ENCODE data around the gene FFAR4. TPM values are rescaled to one million over a fixed set of nuclear protein-coding genes. Genes with fewer than 3 reads are reported as not detected.

The FFAR4 gene
- total RNA-seq, 4 donors from 2014 or later, result not detected

- Histone ChIP-seq H3K9me3 (no peaks in the 10 kb centered on the region), H3K27me3 (peaks cover 62% of the 10 kb centered on the region), H3K27ac (no peak overlapping the region), H3K4me1 (peaks cover 0 to 17% (median 8%) of the 10 kb centered on the region in 3 donors), H3K36me3 (no peaks in the 10 kb centered on the region), H3K4me3 (peak overlapping the region in 1 of 2 donors; percentile 49)
- TF ChIP-seq POLR2A (IDR thresholded peaks at IDR 0.05) (no peak), EP300 (IDR thresholded peaks at IDR 0.05) (no peak), CTCF (IDR thresholded peaks at IDR 0.05) (no peak), POLR2AphosphoS5 (IDR thresholded peaks at IDR 0.05) (no peak)
- WGBS, 2 donors (ENCODE audit: low coverage in 1 of 2), result 7 to 11% methylated on average over 7 of the region's 7 CpGs
- no peak for ATAC-seq
Measured at GRCh38 chr10:93601774-93602162, 35.3 kb downstream of the FFAR4 start.

- no peak overlapping the region for H3K27ac ChIP-seq
- TF ChIP-seq POLR2AphosphoS5 (IDR thresholded peaks at IDR 0.05) (no peak), POLR2A (IDR thresholded peaks at IDR 0.05) (no peak), CTCF (IDR thresholded peaks at IDR 0.05) (no peak), EP300 (IDR thresholded peaks at IDR 0.05) (no peak)
- H3K36me3 ChIP-seq, result no peaks in the 10 kb centered on the region
- ATAC-seq, result no peak
- peaks cover 62% of the 10 kb centered on the region for H3K27me3 ChIP-seq
- H3K9me3 ChIP-seq, result peaks cover 0 to 8% (median 0%) of the 10 kb centered on the region in 3 donors
- peaks cover 0 to 17% (median 8%) of the 10 kb centered on the region in 3 donors for H3K4me1 ChIP-seq
- 84 to 100% methylated on average over 1 to 2 of the region's 2 CpGs for WGBS, 2 donors (ENCODE audit: low coverage in 1 of 2)
- H3K4me3 ChIP-seq, result no peak overlapping the region
Measured at GRCh38 chr10:93603023-93603422, 36.6 kb downstream of the FFAR4 start.

- Histone ChIP-seq H3K36me3 (no peaks in the 10 kb centered on the region), H3K27me3 (peaks cover 62% of the 10 kb centered on the region), H3K4me3 (no peak overlapping the region), H3K27ac (no peak overlapping the region), H3K9me3 (peaks cover 0 to 10% (median 0%) of the 10 kb centered on the region in 3 donors), H3K4me1 (peaks cover 0 to 17% (median 8%) of the 10 kb centered on the region in 3 donors)
- WGBS, 2 donors (ENCODE audit: low coverage in 1 of 2), result 6 to 38% methylated on average over 2 of the region's 2 CpGs
- ATAC-seq, result no peak
- no peak for TF ChIP-seq CTCF (IDR thresholded peaks at IDR 0.05)
- TF ChIP-seq POLR2AphosphoS5 (IDR thresholded peaks at IDR 0.05), result no peak
- no peak for TF ChIP-seq EP300 (IDR thresholded peaks at IDR 0.05)
- no peak for TF ChIP-seq POLR2A (IDR thresholded peaks at IDR 0.05)
Measured at GRCh38 chr10:93604146-93604545, 37.7 kb downstream of the FFAR4 start.

GRCh38 chr10:93608421-93608820, 42.0 kb downstream of the FFAR4 start:
- no peak for TF ChIP-seq POLR2A (IDR thresholded peaks at IDR 0.05)
- no peak for TF ChIP-seq POLR2AphosphoS5 (IDR thresholded peaks at IDR 0.05)
- no peak for TF ChIP-seq EP300 (IDR thresholded peaks at IDR 0.05)
- TF ChIP-seq CTCF (IDR thresholded peaks at IDR 0.05), result no peak
- H3K9me3 ChIP-seq, result peaks cover 0 to 10% (median 0%) of the 10 kb centered on the region in 3 donors

GRCh38 chr10:93612311-93612710, 45.8 kb downstream of the FFAR4 start, which contains the start of gene PDE6C:
PDE6C (plus strand) TSS chr10:93612537; CDS start chr10:93612726, 189 bp downstream.
- no peak for ATAC-seq
- Histone ChIP-seq H3K27me3 (no peaks in the 10 kb centered on the region), H3K4me3 (no peak within 1 kb of the TSS), H3K27ac (no peak within 1 kb of the TSS), H3K4me1 (no peaks in the 10 kb centered on the region), H3K36me3 (no peaks in the 10 kb centered on the region), H3K9me3 (peaks cover 0 to 9% (median 0%) of the 10 kb centered on the region in 3 donors)
- WGBS, 2 donors (ENCODE audit: low coverage in 1 of 2), result 58 to 67% methylated on average over 2 to 6 of the region's 6 CpGs
- TF ChIP-seq EP300 (IDR thresholded peaks at IDR 0.05) (no peak), POLR2AphosphoS5 (IDR thresholded peaks at IDR 0.05) (no peak), CTCF (IDR thresholded peaks at IDR 0.05) (no peak), POLR2A (IDR thresholded peaks at IDR 0.05) (no peak)

More at GRCh38 chr10:93608421-93608820, 42.0 kb downstream of the FFAR4 start:
- Histone ChIP-seq H3K36me3 (no peaks in the 10 kb centered on the region), H3K4me3 (no peak overlapping the region), H3K27ac (no peak overlapping the region), H3K4me1 (no peaks in the 10 kb centered on the region), H3K27me3 (peaks cover 23% of the 10 kb centered on the region)
- WGBS, 2 donors (ENCODE audit: low coverage in 1 of 2), result 84 to 100% methylated on average over 1 to 3 of the region's 3 CpGs
- ATAC-seq, result no peak
